GM19035 (cell line): ENCODE results near the gene IL16.

ENCODE experiments used
- ATAC-seq: cut with Tn5 transposase; IDR thresholded peaks from one replicate; pipeline ENCODE4 v1.9.1; 2021; ENCODE audit not compliant: unreplicated experiment

IL16 gene

GRCh38 chr15:81254277-81254915 lies 57.7 kb downstream of the IL16 start:
- ATAC-seq: no peak

- ATAC-seq: no peak
Observed at GRCh38 chr15:81254916-81255290, 58.2 kb downstream of the IL16 start.

DNA sequence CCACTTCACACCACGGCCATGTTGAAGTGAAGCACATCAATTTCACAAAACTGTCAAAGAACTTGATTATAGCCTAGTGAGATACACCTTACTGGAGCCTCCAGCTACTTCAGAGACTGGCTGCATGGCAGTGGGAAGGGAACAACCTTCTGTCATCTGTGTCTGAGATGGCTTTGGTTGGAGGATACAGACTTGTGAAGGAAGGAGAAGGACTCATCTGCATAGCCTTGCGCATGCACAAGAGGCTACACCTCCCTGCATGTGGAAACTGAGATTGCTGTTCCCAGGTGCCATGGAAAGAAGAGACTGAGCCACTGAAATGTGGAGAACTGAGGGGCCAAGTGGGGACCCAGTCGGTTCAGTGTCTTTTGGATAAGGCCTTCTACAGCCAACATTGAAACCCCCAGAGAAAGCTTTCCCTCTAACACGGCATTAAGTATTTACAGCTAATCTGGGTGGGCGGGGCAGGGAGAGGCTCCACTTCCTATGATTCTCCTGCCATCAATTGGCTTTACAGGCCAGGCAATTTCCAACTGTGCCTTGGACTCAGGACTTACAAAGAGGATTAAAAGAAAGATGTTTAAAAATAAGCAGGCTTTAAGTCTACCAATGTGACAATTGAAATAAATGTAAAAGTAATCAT lies 58.8 kb downstream of the IL16 start:
- no peak for ATAC-seq

DNA sequence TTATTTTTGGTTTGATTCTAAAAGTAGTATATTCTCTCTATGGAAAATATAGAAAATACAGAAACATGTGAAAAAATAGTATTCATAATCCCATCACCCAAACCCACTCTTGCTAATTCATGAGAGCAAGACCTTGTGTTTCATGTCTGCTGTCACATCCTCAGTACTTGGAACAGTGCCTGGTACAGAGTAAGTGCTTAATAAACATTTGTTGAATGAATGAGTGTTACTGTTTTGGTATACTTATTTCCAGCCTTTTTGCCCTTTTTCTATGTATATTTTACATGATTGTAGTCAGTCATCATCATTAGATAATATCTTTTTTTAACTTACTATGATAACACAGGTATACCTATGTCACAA lies 59.3 kb downstream of the IL16 start:
- ATAC-seq: no peak

GRCh38 chr15:81256916-81257315 lies 60.2 kb downstream of the IL16 start:
- ATAC-seq: no peak

GRCh38 chr15:81257435-81257834 lies 60.8 kb downstream of the IL16 start:
- ATAC-seq: no peak

DNA sequence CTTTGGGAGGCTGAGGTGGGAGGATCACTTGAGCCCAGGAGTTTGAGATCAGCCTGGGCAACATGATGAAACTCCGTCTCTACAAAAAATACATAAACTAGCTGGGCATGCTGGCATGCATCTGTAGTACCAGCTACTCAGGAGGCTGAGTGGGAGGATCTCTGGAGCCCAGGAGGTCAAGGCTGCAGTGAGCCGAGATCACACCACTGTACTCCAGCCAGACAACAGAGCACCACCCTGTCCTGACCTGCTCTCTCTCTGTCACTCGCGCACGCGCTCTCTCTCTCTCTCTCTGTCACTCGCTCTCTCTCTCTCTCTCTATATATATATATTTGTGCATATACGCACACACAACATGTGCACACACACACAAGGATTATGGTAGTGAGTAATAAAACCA lies 61.8 kb downstream of the IL16 start:
- ATAC-seq: no peak

DNA sequence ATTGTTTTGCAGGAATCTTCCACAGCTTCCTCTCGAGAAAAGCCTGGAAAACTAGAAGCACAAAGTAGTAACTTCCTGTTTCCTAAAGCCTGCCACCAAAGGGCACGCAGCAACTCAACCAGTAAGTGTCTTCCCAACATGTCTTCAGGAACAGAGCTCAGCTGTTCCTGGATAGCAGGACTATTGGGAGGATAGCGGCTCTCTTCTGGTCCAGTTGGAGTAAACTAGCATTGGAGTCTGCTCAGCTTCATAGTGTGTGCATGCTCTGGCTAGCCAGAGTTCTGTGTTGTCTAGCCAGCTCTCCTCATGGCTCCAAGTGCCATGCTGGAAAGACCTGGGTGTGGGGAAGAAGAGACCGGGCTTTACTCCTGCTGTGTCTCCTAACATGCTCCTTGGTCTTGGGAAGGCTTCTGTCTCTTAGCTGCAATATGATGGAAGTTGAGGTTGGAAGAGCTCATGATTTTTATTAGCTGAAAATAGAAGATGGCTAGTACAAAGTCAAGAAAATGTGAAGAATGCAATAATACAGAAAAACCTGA lies 63.1 kb downstream of the IL16 start:
- ATAC-seq: no peak

DNA sequence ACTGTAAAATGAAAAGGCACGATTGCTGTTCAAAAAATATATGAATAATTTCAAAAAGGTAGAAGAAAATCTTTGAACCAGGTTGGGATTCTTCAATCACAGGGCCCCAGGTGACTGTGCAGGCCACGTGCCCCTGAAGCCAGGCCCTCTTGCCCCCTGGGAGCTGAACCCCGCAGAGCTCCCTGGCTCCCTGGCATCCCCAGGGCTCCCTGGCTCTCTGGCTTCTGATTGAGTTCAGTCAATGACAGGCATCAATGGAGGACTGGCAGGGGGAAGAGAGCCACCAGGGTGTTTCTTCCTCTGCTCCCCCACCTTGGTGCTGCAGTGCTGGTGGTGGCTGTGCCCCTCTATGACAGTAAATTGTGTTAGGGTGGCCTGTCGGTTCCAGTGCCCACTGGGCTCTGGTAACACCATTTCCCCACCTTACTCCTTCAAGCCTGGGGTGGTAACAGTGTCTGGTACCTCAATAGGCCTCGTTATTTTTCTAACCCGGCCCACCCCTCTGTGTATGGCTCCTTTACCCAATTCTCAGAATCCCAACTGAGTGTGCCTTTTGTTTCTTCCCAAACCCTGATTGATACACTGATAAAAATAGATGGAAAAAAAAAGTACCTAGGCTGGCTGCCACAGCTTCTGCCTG lies 64.6 kb downstream of the IL16 start:
- no peak for ATAC-seq

DNA sequence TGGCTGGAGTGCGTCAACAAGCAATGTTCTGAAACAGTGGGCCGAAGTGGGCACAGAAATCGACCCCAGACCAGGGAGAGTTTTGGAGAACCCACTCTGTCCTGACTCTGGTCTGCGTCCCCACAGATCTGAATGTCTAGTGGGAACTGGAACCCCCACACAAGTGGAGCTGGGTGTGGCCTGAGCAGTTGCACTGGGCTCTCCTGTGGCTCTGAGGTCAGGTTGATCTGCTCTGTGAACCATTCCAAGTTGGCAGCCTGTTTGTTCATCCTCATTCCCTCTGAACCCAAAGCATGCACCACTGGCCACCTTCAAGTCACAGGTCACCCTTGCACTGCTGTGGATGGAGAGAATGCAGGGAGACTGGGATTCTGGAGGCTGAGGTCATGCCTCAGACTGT lies 66.8 kb downstream of the IL16 start:
- ATAC-seq: no peak

GRCh38 chr15:81264072-81264857 lies 67.6 kb downstream of the IL16 start:
- ATAC-seq: no peak

- ATAC-seq: peak; percentile 17
Observed at GRCh38 chr15:81265256-81265943, 68.7 kb downstream of the IL16 start.

GRCh38 chr15:81265944-81266775 lies 69.5 kb downstream of the IL16 start:
- ATAC-seq: peak; percentile 79

DNA sequence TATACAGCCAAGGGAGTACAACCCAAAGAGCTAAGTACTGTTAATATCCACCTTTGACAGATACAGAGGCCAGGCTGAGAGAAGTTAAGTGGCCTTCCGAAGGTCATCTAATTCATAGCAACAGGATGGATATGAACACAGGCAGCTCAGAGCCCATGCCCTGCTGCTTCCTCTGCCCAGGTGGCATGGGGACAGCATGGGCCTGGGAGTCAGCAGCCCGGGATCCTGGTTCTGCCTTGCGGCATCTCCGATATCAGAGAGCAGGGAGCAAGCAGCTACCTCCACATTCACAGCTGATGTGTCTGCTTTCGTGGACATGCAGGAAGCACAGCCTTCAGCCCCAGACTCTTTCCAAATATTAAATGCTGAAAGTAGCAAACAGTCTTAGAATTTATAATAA lies 71.7 kb downstream of the IL16 start:
- no peak for ATAC-seq

- no peak for ATAC-seq
Observed at GRCh38 chr15:81268881-81269601, 72.4 kb downstream of the IL16 start.

DNA sequence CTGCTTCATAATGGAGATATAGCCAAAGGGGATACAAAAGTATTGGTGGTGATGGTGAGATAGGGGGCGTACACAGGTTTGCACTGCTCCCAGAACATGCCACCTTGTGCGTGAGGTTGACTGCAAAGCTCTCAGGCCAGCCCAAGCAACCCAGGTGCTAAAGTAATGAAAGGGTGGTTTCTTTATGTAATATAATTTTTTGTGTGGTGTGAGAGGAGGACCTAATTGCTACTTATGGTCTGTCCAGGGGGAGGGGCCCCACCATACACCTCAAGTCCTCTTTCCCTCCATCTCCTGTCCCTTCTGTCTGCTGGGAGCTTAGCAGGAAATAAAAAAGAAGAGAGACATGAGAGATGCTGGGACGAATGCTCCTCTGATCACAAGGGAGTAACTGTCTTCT lies 73.5 kb downstream of the IL16 start:
- no peak for ATAC-seq

GRCh38 chr15:81270781-81271491 lies 74.3 kb downstream of the IL16 start:
- no peak for ATAC-seq

DNA sequence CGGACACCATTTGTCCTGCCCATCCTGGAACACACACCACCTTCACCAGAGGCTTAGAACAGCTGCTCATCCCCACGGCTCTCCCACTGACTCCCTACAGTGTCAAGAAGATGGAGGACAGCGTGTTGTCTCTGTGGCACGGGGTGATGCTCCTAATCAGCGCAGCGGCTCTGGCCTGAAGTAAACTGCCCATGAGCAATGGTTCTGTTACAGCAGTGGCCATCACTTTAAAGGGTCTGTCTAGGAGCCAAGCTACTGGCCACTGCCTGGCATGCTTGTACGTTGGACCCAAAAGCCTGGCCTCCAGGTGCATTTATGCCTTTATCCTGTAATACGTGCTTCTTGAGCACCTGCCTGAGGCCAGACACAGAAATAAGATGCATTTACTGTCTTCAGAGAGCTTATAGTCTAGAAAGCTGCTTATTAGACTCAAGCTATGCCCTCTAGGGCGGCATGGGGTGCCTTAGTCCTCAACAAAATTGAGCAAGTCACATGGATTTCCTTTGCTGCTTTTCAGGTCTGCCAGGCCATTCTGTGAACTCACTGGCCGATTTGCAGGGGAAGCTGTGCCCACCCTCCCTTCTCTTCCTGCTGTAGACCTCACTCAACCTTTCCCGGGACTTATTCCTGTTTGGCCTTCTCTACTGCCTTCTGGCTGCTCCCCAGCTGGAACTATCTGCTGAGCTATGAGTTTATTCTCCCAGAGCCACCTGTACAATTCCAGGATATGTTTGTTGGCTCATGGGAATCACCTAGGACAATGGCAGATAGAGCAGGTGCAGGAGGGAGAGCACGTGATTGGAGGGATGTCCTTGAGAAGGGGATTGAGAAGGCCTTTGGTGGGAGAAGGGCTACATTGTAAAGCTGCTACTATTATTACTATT lies 75.3 kb downstream of the IL16 start:
- no peak for ATAC-seq
